Esophagus squamous epithelium (tissue), 5 donors: Measurements from ENCODE around the gene TTC39B. TPM values are rescaled to one million over a fixed set of nuclear protein-coding genes. Genes with fewer than 3 reads are reported as not detected.

Source experiments
- DNase-seq: peaks from one replicate; lab custom pipeline; 2025; lab: John Stamatoyannopoulos, UW
- H3K27ac ChIP-seq, 4 donors: fragments of 200-600 bp; sonication (generic); one replicate each; pipeline ENCODE4 v1.5.1; 2016 to 2019; ENCODE audit warnings: mild to moderate bottlenecking in 1 of 4
- H3K27me3 ChIP-seq, 4 donors: fragments of 200-600 bp; sonication (generic); 1 replicate in 3 of 4; 2 replicates in 1 of 4; pipeline versions ENCODE4 v1.5.1 to v1.6.0; 2017 to 2021; ENCODE audit warnings: antibody characterized with exemption in 1 of 4
- H3K36me3 ChIP-seq, 3 donors: fragments of 200-600 bp; sonication (generic); one replicate each; pipeline ENCODE4 v1.5.1; 2016 to 2019
- H3K4me1 ChIP-seq, 3 donors: fragments of 200-600 bp; sonication (generic); one replicate each; pipeline ENCODE4 v1.5.1; 2017 to 2019
- H3K4me3 ChIP-seq, 4 donors: fragments of 200-600 bp; sonication (generic); 1 replicate in 3 of 4; 2 replicates in 1 of 4; pipeline ENCODE4 v1.5.1; 2016 to 2019; ENCODE audit warnings: mild to moderate bottlenecking in 2 of 4, moderate library complexity in 1 of 4
- H3K9me3 ChIP-seq, 3 donors: fragments of 200-600 bp; sonication (generic); one replicate each; pipeline ENCODE4 v1.5.1; 2016 to 2019
- POLR2A ChIP-seq, 4 donors: fragments of 450-650 bp; IDR thresholded peaks; one replicate each; pipeline ENCODE4 v1.6.1; 2017; ENCODE audit warnings: antibody characterized with exemption in 4 of 4, mild to moderate bottlenecking in 4 of 4, moderate library complexity in 3 of 4
- WGBS, 2 donors: methylation state at CpG; one replicate each; pipeline ENCODE4 v1.1.5; 2018; 5-methylcytosine and 5-hydroxymethylcytosine counted together
- intact Hi-C: fragments of 100-400 bp; cut with DNase I; formaldehyde crosslinking; loops from one replicate; pipeline ENCODE4 v1.15.0; 2022
- total RNA-seq, 4 donors: library from RNA; depleted of rRNA; stranded (reverse); fragments of >200 nt; gene quantifications; one replicate each; pipeline ENCODE4 v1.1.0, GENCODE V29; 2016
- TF ChIP-seq, protein P1 (sequence below), 6 experiments: fragments of 450-650 bp in 4 of 6; fragments of 200-600 bp in 2 of 6; sonication (generic) in 2 of 6; IDR thresholded peaks; one replicate each; pipeline ENCODE4 v1.5.1; 2016 to 2019; ENCODE audit warnings: antibody characterized with exemption in 6 of 6, mild to moderate bottlenecking in 4 of 6, moderate library complexity in 4 of 6
- donor health status: DM: yes; HTN: yes; CAD: no.

The TTC39B gene
- total RNA-seq, 4 donors from 2014 or later = 15.8 to 24.3 (median 17.5) TPM

GRCh38 chr9:15182730-15183129, 124.3 kb downstream of the TTC39B start:
- no peak for DNase-seq
- 60 to 76% methylated on average over 3 of the region's 3 CpGs for WGBS, 2 donors
- intact Hi-C loops = no loop called here

GRCh38 chr9:15182101-15182551, 124.9 kb downstream of the TTC39B start:
- Histone ChIP-seq H3K9me3 (no peaks in the 10 kb centered on the region), H3K27me3 (no peaks in the 10 kb centered on the region), H3K36me3 (peaks cover 0 to 84% (median 3%) of the 10 kb centered on the region in 3 donors), H3K4me3 (no peak overlapping the region), H3K4me1 (peaks cover 0 to 5% (median 0%) of the 10 kb centered on the region in 3 donors), H3K27ac (no peak overlapping the region)
- intact Hi-C loops = no loop called here
- 50 to 59% methylated on average over 2 of the region's 2 CpGs for WGBS, 2 donors
- TF ChIP-seq POLR2A (IDR thresholded peaks at IDR 0.05) = no peak
- TF ChIP-seq, protein P1, sequence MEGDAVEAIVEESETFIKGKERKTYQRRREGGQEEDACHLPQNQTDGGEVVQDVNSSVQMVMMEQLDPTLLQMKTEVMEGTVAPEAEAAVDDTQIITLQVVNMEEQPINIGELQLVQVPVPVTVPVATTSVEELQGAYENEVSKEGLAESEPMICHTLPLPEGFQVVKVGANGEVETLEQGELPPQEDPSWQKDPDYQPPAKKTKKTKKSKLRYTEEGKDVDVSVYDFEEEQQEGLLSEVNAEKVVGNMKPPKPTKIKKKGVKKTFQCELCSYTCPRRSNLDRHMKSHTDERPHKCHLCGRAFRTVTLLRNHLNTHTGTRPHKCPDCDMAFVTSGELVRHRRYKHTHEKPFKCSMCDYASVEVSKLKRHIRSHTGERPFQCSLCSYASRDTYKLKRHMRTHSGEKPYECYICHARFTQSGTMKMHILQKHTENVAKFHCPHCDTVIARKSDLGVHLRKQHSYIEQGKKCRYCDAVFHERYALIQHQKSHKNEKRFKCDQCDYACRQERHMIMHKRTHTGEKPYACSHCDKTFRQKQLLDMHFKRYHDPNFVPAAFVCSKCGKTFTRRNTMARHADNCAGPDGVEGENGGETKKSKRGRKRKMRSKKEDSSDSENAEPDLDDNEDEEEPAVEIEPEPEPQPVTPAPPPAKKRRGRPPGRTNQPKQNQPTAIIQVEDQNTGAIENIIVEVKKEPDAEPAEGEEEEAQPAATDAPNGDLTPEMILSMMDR (IDR thresholded peaks at IDR 0.05) = no peak
- no peak for DNase-seq

More at GRCh38 chr9:15182730-15183129, 124.3 kb downstream of the TTC39B start:
- Histone ChIP-seq H3K27me3 (no peaks in the 10 kb centered on the region), H3K4me3 (no peak overlapping the region), H3K36me3 (peaks cover 0 to 84% (median 7%) of the 10 kb centered on the region in 3 donors), H3K27ac (no peak overlapping the region), H3K9me3 (no peaks in the 10 kb centered on the region), H3K4me1 (peaks cover 0 to 5% (median 0%) of the 10 kb centered on the region in 3 donors)
- TF ChIP-seq POLR2A (IDR thresholded peaks at IDR 0.05) = no peak
- TF ChIP-seq, protein P1 (IDR thresholded peaks at IDR 0.05) = no peak

GRCh38 chr9:15180124-15180523, 126.9 kb downstream of the TTC39B start:
- Histone ChIP-seq H3K27ac (no peak overlapping the region), H3K36me3 (peaks cover 0 to 82% (median 0%) of the 10 kb centered on the region in 3 donors), H3K4me3 (no peak overlapping the region), H3K4me1 (peaks cover 0 to 5% (median 0%) of the 10 kb centered on the region in 3 donors), H3K9me3 (no peaks in the 10 kb centered on the region), H3K27me3 (no peaks in the 10 kb centered on the region)
- no peak for TF ChIP-seq POLR2A (IDR thresholded peaks at IDR 0.05)
- TF ChIP-seq, protein P1 (IDR thresholded peaks at IDR 0.05) = no peak
- no peak for DNase-seq
- WGBS, 2 donors = 89 to 93% methylated on average over 1 of the region's 1 CpG
- intact Hi-C loops = no loop called here

DNA sequence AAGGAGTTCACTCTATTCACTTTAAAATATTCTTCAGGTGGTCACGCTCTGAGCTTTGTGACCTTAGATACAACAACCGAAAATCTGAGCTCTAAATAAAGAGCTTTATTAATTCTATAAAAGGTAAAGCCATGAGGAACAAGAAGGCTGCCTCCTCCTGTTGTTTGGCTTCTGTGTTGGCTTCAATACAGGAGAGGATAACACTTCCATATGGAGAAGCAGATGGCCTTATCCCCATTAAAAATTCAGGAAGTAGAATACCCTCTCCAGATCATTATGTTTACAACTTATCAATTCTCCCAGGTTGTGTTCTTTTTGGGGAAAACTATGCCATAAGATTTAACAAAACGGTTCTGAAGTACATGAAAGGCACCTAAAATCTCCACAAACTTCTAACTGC, 128.4 kb downstream of the TTC39B start:
- TF ChIP-seq, protein P1 (IDR thresholded peaks at IDR 0.05) = no peak
- no peak for TF ChIP-seq POLR2A (IDR thresholded peaks at IDR 0.05)
- peaks cover 0 to 5% (median 0%) of the 10 kb centered on the region in 3 donors for H3K4me1 ChIP-seq
- WGBS, 2 donors = 86 to 89% methylated on average over 3 of the region's 3 CpGs
- intact Hi-C loops = no loop called here
- peaks cover 0 to 92% (median 0%) of the 10 kb centered on the region in 3 donors for H3K36me3 ChIP-seq
- no peaks in the 10 kb centered on the region for H3K9me3 ChIP-seq
- DNase-seq = no peak
- H3K27me3 ChIP-seq = no peaks in the 10 kb centered on the region
- no peak overlapping the region for H3K27ac ChIP-seq
- H3K4me3 ChIP-seq = no peak overlapping the region

- no peaks in the 10 kb centered on the region for H3K9me3 ChIP-seq
- TF ChIP-seq, protein P1 (IDR thresholded peaks at IDR 0.05) = no peak
- TF ChIP-seq POLR2A (IDR thresholded peaks at IDR 0.05) = no peak
- peaks cover 0 to 96% (median 0%) of the 10 kb centered on the region in 3 donors for H3K36me3 ChIP-seq
- WGBS, 2 donors = 60 to 85% methylated on average over 1 of the region's 1 CpG
- no peaks in the 10 kb centered on the region for H3K27me3 ChIP-seq
- H3K4me3 ChIP-seq = no peak overlapping the region
- intact Hi-C loops = no loop called here
- DNase-seq = no peak
- H3K4me1 ChIP-seq = no peaks in the 10 kb centered on the region
- no peak overlapping the region for H3K27ac ChIP-seq
Measured at GRCh38 chr9:15176836-15177235, 130.2 kb downstream of the TTC39B start.
